Vagina (tissue), 2 donors: ENCODE data around the gene HSPB6. TPM values are rescaled to one million over a fixed set of nuclear protein-coding genes. Genes with fewer than 3 reads are reported as not detected.

Experiments used
- DNase-seq, 2 donors: peaks; one replicate each; pipeline ENCODE4 v3.0.0-alpha.2; 2017; ENCODE audit errors: extremely low spot score in 2 of 2
- H3K27ac ChIP-seq: fragments of 200-600 bp; sonication (generic); one replicate; pipeline ENCODE4 v1.5.1; 2019
- H3K27me3 ChIP-seq: fragments of 200-600 bp; sonication (generic); one replicate; pipeline ENCODE4 v1.5.1; 2019
- H3K36me3 ChIP-seq, 2 donors: fragments of 200-600 bp; sonication (generic); one replicate each; pipeline ENCODE4 v1.5.1; 2017 to 2019
- H3K4me1 ChIP-seq: fragments of 200-600 bp; sonication (generic); one replicate; pipeline ENCODE4 v1.5.1; 2019
- H3K4me3 ChIP-seq, 2 donors: fragments of 200-600 bp; sonication (generic); 1 replicate in 1 of 2; 2 replicates in 1 of 2; pipeline ENCODE4 v1.5.1; 2016 to 2019
- H3K9me3 ChIP-seq: fragments of 200-600 bp; sonication (generic); one replicate; pipeline ENCODE4 v1.5.1; 2019
- CTCF ChIP-seq, 3 experiments: fragments of 450-650 bp in 2 of 3; fragments of 200-600 bp in 1 of 3; sonication (generic) in 1 of 3; IDR thresholded peaks; one replicate each; pipeline ENCODE4 v1.5.1; 2017 to 2019; ENCODE audit warnings: antibody characterized with exemption in 3 of 3, mild to moderate bottlenecking in 2 of 3, moderate library complexity in 2 of 3
- POLR2A ChIP-seq, 2 donors: fragments of 450-650 bp; IDR thresholded peaks; one replicate each; pipeline ENCODE4 v1.6.1; 2017; ENCODE audit warnings: antibody characterized with exemption in 2 of 2, mild to moderate bottlenecking in 2 of 2, moderate library complexity in 2 of 2
- POLR2AphosphoS5 ChIP-seq, 2 donors: sonication (generic); formaldehyde crosslinking; IDR thresholded peaks; one replicate each; pipeline ENCODE4 v1.9.0; 2017; ENCODE audit warnings: antibody characterized with exemption in 2 of 2, mild to moderate bottlenecking in 2 of 2, low read depth in 1 of 2; ENCODE audit not compliant: insufficient read depth in 1 of 2
- intact Hi-C: fragments of 100-400 bp; cut with DNase I; formaldehyde crosslinking; loops from one replicate; pipeline ENCODE4 v1.15.1; 2023
- total RNA-seq: library from RNA; depleted of rRNA; stranded (reverse); fragments of >200 nt; gene quantifications from one replicate; pipeline ENCODE4 v1.2.3, GENCODE V29; 2016

HSPB6 gene
- total RNA-seq, 1 donor from 2014 or later = 238 TPM

GRCh38 chr19:35742121-35742724 lies 14.6 kb downstream of the HSPB6 start, which contains the start of gene IGFLR1:
Gene IGFLR1, minus strand, starts transcription at chr19:35742452. Its CDS starts 1,272 bp downstream, at chr19:35741180.
- TF ChIP-seq POLR2A (IDR thresholded peaks at IDR 0.05) (no peak), CTCF (IDR thresholded peaks at IDR 0.05) (no peak), POLR2AphosphoS5 (IDR thresholded peaks at IDR 0.05; ENCODE audit: insufficient read depth in 1 of 2, low read depth in 1 of 2) (no peak)
- intact Hi-C loops = no loop called here

DNA sequence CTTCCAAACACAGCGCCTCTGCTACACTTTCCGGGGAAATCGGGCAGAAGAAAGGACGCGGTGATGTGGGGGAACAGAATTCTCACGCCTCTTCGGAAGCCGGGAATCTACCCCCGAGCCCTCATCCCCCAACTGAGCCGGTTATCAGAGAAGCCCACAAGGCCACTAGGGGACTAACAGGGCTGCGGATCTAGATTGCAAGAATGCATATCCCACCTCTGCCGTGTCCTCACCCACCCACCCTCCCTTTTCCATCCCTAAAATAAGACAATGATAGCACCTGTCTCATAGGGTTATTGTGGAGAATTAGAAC lies 15.7 kb downstream of the HSPB6 start:
- intact Hi-C loops = no loop called here
- Histone ChIP-seq H3K4me3 (peak overlapping the region; percentile 64 to 66), H3K4me1 (peaks cover 31% of the 10 kb centered on the region)

More at GRCh38 chr19:35742121-35742724, 14.6 kb downstream of the HSPB6 start, which contains the start of gene IGFLR1:
- Histone ChIP-seq H3K27me3 (no peaks in the 10 kb centered on the region), H3K4me1 (peaks cover 38% of the 10 kb centered on the region), H3K4me3 (peak within 1 kb of the TSS in 1 of 2 donors; percentile 66), H3K9me3 (no peaks in the 10 kb centered on the region), H3K27ac (peak within 1 kb of the TSS; percentile 66), H3K36me3 (peaks cover 0 to 18% of the 10 kb centered on the region in 2 donors)
- DNase-seq = no peak

DNA sequence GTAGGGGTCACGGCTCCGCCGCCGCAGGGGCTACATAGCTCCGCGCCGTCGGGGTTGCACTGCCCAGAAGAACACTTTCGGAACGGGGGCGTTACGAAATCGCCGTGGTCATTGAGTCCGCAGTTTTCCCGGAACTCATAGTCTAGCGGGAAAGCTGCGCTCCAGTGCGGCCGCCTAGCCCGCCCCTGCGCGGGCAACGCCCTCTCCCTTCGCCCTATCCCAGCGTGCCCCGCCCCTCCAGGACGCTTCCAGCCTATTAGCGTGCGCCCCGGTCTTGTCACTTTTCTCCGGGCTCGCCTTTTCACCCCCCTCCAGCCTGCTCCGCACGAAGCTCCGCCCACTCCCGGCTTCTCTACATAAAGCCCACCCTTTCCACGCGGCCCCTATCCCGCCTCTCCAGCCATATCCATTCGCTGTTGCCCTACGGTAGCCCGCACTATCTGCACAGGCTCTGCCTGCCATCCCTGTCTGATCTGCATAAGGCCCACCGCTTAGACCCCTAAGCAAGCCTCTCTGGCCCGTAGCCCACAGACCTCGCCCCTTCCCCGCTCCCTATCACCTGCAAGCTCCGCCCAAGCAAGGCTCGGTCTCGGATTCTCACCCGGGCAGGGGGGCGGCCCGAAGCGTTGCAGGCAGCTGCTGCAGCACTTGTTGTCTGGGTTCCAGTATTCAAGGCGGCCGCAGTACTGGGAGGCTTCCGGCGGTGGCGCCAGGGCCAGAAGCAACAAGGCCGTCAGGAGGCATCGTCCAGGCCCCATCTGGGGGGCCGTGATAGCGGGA lies 16.2 kb downstream of the HSPB6 start:
- peak in 1 of 2 donors; percentile 97 for DNase-seq
- Histone ChIP-seq H3K9me3 (no peaks in the 10 kb centered on the region), H3K4me3 (peak overlapping the region; percentile 64 to 66), H3K36me3 (peaks cover 0 to 25% of the 10 kb centered on the region in 2 donors), H3K27ac (peak overlapping the region; percentile 66), H3K27me3 (no peaks in the 10 kb centered on the region), H3K4me1 (peaks cover 25% of the 10 kb centered on the region)
- TF ChIP-seq POLR2A (IDR thresholded peaks at IDR 0.05) (no peak), POLR2AphosphoS5 (IDR thresholded peaks at IDR 0.05; ENCODE audit: insufficient read depth in 1 of 2, low read depth in 1 of 2) (peak; percentile 83 to 88), CTCF (IDR thresholded peaks at IDR 0.05) (no peak)
- intact Hi-C loops = no loop called here

More for the DNA sequence above, 15.7 kb downstream of the HSPB6 start:
- Histone ChIP-seq H3K36me3 (peaks cover 0 to 25% of the 10 kb centered on the region in 2 donors), H3K27me3 (no peaks in the 10 kb centered on the region), H3K9me3 (no peaks in the 10 kb centered on the region), H3K27ac (peak overlapping the region; percentile 66)
- TF ChIP-seq POLR2AphosphoS5 (IDR thresholded peaks at IDR 0.05; ENCODE audit: insufficient read depth in 1 of 2, low read depth in 1 of 2) (no peak), CTCF (IDR thresholded peaks at IDR 0.05) (no peak), POLR2A (IDR thresholded peaks at IDR 0.05) (no peak)
- no peak for DNase-seq

DNA sequence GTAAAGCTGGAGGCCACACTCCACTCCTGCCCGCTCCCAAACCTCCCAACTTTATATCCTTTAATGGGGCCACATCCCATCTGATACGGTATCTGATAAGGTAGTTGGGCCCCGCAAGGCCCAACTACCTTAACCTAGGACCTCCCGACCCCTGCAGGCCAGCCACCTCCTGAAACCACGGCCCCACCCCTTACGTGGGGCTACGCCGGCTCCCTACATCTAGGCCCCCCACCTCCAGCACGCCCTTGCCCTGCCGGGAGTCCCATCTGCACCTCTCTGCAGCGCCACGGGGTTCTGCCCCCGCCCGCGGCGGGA lies 16.8 kb downstream of the HSPB6 start:
- peaks cover 0 to 27% of the 10 kb centered on the region in 2 donors for H3K36me3 ChIP-seq
- no peaks in the 10 kb centered on the region for H3K9me3 ChIP-seq
- no peak for DNase-seq
- intact Hi-C loops = no loop called here
- H3K27ac ChIP-seq = peak overlapping the region; percentile 66
- H3K4me3 ChIP-seq = peak overlapping the region; percentile 64 to 66
- H3K27me3 ChIP-seq = no peaks in the 10 kb centered on the region
- TF ChIP-seq POLR2A (IDR thresholded peaks at IDR 0.05) = peak in 1 of 2 donors; percentile 16
- no peak for TF ChIP-seq CTCF (IDR thresholded peaks at IDR 0.05)
- peaks cover 25% of the 10 kb centered on the region for H3K4me1 ChIP-seq
